HL-60/S4 treated with phorbol 12-myristate 13-acetate at 8.2 ng/mL for 4 days and 3 days (cell line): Measurements from ENCODE around the gene SEMA5B.

ENCODE experiments used
- in situ Hi-C: fragments of 300-500 bp; cut with MboI; formaldehyde crosslinking; loops from 2 replicates; pipeline ENCODE4 v1.15.0; 2022; ENCODE audit warnings: low sequenced_read_pairs

Gene SEMA5B

GRCh38 chr3:122903171-122903570, 124.4 kb downstream of the SEMA5B start:
- in situ Hi-C loops: no loop called here

GRCh38 chr3:122902326-122902725, 125.2 kb downstream of the SEMA5B start:
- in situ Hi-C loops: no loop called here

- in situ Hi-C loops: no loop called here
These were observed 129.3 kb downstream of the SEMA5B start for GRCh38 chr3:122898298-122898697.

- in situ Hi-C loops: no loop called here
These were observed 133.6 kb downstream of the SEMA5B start for GRCh38 chr3:122893754-122894668.

- in situ Hi-C loops: no loop called here
These were observed 134.3 kb downstream of the SEMA5B start for GRCh38 chr3:122893282-122893681.

GRCh38 chr3:122892118-122892960, 135.2 kb downstream of the SEMA5B start:
- in situ Hi-C loops: no loop called here

- in situ Hi-C loops: no loop called here
These were observed 136.8 kb downstream of the SEMA5B start for GRCh38 chr3:122890720-122891220.

GRCh38 chr3:122890077-122890719, 137.4 kb downstream of the SEMA5B start:
- in situ Hi-C loops: no loop called here

GRCh38 chr3:122886946-122887345, 140.6 kb downstream of the SEMA5B start:
- in situ Hi-C loops: no loop called here

GRCh38 chr3:122886251-122886650, 141.3 kb downstream of the SEMA5B start:
- in situ Hi-C loops: no loop called here

- in situ Hi-C loops: no loop called here
These were observed 145.1 kb downstream of the SEMA5B start for GRCh38 chr3:122882361-122882947.

- in situ Hi-C loops: no loop called here
These were observed 146.9 kb downstream of the SEMA5B start for GRCh38 chr3:122880624-122881023.

- in situ Hi-C loops: no loop called here
These were observed 147.4 kb downstream of the SEMA5B start for GRCh38 chr3:122880173-122880572.

- in situ Hi-C loops: no loop called here
These were observed 151.9 kb downstream of the SEMA5B start for GRCh38 chr3:122875547-122876127.

- in situ Hi-C loops: no loop called here
These were observed 153.6 kb downstream of the SEMA5B start for GRCh38 chr3:122873741-122874515.

- in situ Hi-C loops: no loop called here
These were observed 159.2 kb downstream of the SEMA5B start for GRCh38 chr3:122868322-122868721.

- in situ Hi-C loops: no loop called here
These were observed 163.1 kb downstream of the SEMA5B start for GRCh38 chr3:122864498-122864897.

- in situ Hi-C loops: no loop called here
These were observed 165.2 kb downstream of the SEMA5B start for GRCh38 chr3:122862381-122862780.
